GM23338 (cell line): ENCODE data around the gene LGR5. TPM values are rescaled to one million over a fixed set of nuclear protein-coding genes. Genes with fewer than 3 reads are reported as not detected.
A peak's percentile ranks its signal among the peaks of the same experiment; 100 is the strongest.
"Not testable (repeated sequence)": the region's sequence is repeated elsewhere in the genome, so short reads cannot be mapped to it uniquely, and the experiment has no call there.

Experiments
- ATAC-seq: fragments of 200-7000 bp; cut with Tn5 transposase; 3 replicates; pipeline ENCODE4 v1.9.1; 2020
- DNase-seq: peaks from one replicate; pipeline ENCODE4 v3.0.0-alpha.2; 2015; ENCODE audit warnings: low spot score
- H2AFZ ChIP-seq: fragments of 200-600 bp; sonication (generic); 2 replicates; pipeline ENCODE4 v1.8.0; 2016; ENCODE audit warnings: antibody characterized with exemption, mild to moderate bottlenecking, moderate library complexity
- H3F3A ChIP-seq: fragments of 200-600 bp; sonication (generic); replicated peaks from 2 replicates; pipeline ENCODE4 v1.8.0; 2017; ENCODE audit warnings: antibody characterized with exemption, mixed run types, low read depth
- H3K27ac ChIP-seq: fragments of 200-600 bp; sonication (generic); 2 replicates; pipeline ENCODE4 v1.6.1; 2016; ENCODE audit warnings: low read depth
- H3K27me3 ChIP-seq: fragments of 200-600 bp; sonication (generic); 2 replicates; pipeline ENCODE4 v1.8.0; 2016; ENCODE audit warnings: mild to moderate bottlenecking, mixed run types, moderate library complexity; ENCODE audit not compliant: insufficient read depth
- H3K36me3 ChIP-seq: fragments of 200-600 bp; sonication (generic); 2 replicates; pipeline ENCODE4 v1.8.0; 2016; ENCODE audit warnings: mild to moderate bottlenecking; ENCODE audit not compliant: insufficient read depth
- H3K4me1 ChIP-seq: fragments of 200-600 bp; sonication (generic); 2 replicates; pipeline ENCODE4 v1.8.0; 2016; ENCODE audit warnings: mild to moderate bottlenecking, moderate library complexity; ENCODE audit not compliant: insufficient read depth
- H3K4me2 ChIP-seq: fragments of 200-600 bp; sonication (generic); 2 replicates; pipeline ENCODE4 v1.7.1; 2017; ENCODE audit warnings: mixed run types
- H3K4me3 ChIP-seq: fragments of 200-600 bp; sonication (generic); 2 replicates; pipeline ENCODE4 v1.6.1; 2016; ENCODE audit warnings: mixed run types
- H3K79me2 ChIP-seq: fragments of 200-600 bp; sonication (generic); replicated peaks from 2 replicates; pipeline ENCODE4 v1.8.0; 2017; ENCODE audit warnings: mild to moderate bottlenecking; ENCODE audit not compliant: insufficient read depth
- H3K9me2 ChIP-seq: fragments of 200-600 bp; sonication (generic); 2 replicates; pipeline ENCODE4 v1.8.0; 2017; ENCODE audit not compliant: insufficient read depth
- H4K20me1 ChIP-seq: fragments of 200-600 bp; sonication (generic); replicated peaks from 2 replicates; pipeline ENCODE4 v1.8.0; 2017; ENCODE audit warnings: mild to moderate bottlenecking; ENCODE audit not compliant: insufficient read depth
- H3K27ac Mint-ChIP-seq: 2 replicates; pipeline ENCODE4 v1.8.0; 2020; ENCODE audit warnings: inconsistent platforms, mild to moderate bottlenecking, moderate library complexity, mixed read lengths
- H3K27me3 Mint-ChIP-seq: 3 replicates; pipeline ENCODE4 v1.8.0; 2022; ENCODE audit warnings: low read depth, mild to moderate bottlenecking, moderate library complexity, mixed read lengths, inconsistent platforms; ENCODE audit not compliant: insufficient read depth, poor library complexity
- H3K36me3 Mint-ChIP-seq: 3 replicates; pipeline ENCODE4 v1.8.0; 2021; ENCODE audit warnings: low read depth, mild to moderate bottlenecking, inconsistent platforms, moderate library complexity, mixed read lengths
- H3K4me1 Mint-ChIP-seq: 3 replicates; pipeline ENCODE4 v1.8.0; 2020; ENCODE audit warnings: mild to moderate bottlenecking, inconsistent platforms, mixed read lengths
- H3K4me3 Mint-ChIP-seq: 3 replicates; pipeline ENCODE4 v1.8.0; 2021; ENCODE audit warnings: moderate library complexity, mild to moderate bottlenecking, inconsistent platforms, mixed read lengths
- H3K9me3 Mint-ChIP-seq: 3 replicates; pipeline ENCODE4 v1.8.0; 2020; ENCODE audit warnings: moderate library complexity, mild to moderate bottlenecking, inconsistent platforms, mixed read lengths
- CREB1 ChIP-seq: fragments of 250-450 bp; sonication (Bioruptor Pico); IDR thresholded peaks from 2 replicates; pipeline ENCODE4 v1.5.0; 2020; ENCODE audit warnings: low read depth, mild to moderate bottlenecking, moderate library complexity
- EZH2 ChIP-seq: fragments of 200-600 bp; sonication (generic); IDR thresholded peaks from one replicate; pipeline ENCODE4 v1.8.0; 2017; ENCODE audit warnings: antibody characterized with exemption, mild to moderate bottlenecking, low read depth; ENCODE audit not compliant: unreplicated experiment
- NANOG ChIP-seq: IDR thresholded peaks from 2 replicates; pipeline ENCODE4 v1.6.1; 2016; ENCODE audit warnings: antibody characterized with exemption, borderline replicate concordance
- POLR2AphosphoS5 ChIP-seq: IDR thresholded peaks from 2 replicates; pipeline ENCODE4 v1.6.1; 2016; ENCODE audit warnings: antibody characterized with exemption, low read depth
- ZNF114 ChIP-seq: fragments of 250-450 bp; sonication (Bioruptor Pico); IDR thresholded peaks from 2 replicates; pipeline ENCODE4 v1.5.0; 2020; ENCODE audit warnings: mild to moderate bottlenecking, moderate library complexity
- ZNF331 ChIP-seq: fragments of 250-450 bp; sonication (Bioruptor Pico); IDR thresholded peaks from 2 replicates; pipeline ENCODE4 v1.5.0; 2020; ENCODE audit warnings: low read depth, mild to moderate bottlenecking, moderate library complexity
- polyA plus RNA-seq: library from polyadenylated mRNA; unstranded; fragments of >200 nt; fragmentation: Nextera tagmentation; extraction: Ambion mirVana; gene quantifications from 2 replicates; pipeline ENCODE4 v1.2.1, GENCODE V29; 2016
- total RNA-seq: library from RNA; depleted of rRNA; stranded (reverse); fragments of >200 nt; shearing (Covaris generic); gene quantifications from 2 replicates; pipeline ENCODE4 v1.2.3, GENCODE V29; 2014
- TF ChIP-seq, protein P1 (sequence below): fragments of 250-450 bp; sonication (Bioruptor Pico); IDR thresholded peaks from 2 replicates; pipeline ENCODE4 v1.5.0; 2020; ENCODE audit warnings: mild to moderate bottlenecking, moderate library complexity
- TF ChIP-seq, protein P2 (sequence below), 2 experiments: fragments of 200-600 bp in 1 of 2; sonication (generic) in 1 of 2; conservative IDR thresholded peaks; 2 replicates each; pipeline versions ENCODE4 v1.5.1 to v1.6.1; 2016 to 2017; ENCODE audit warnings: antibody characterized with exemption in 2 of 2, low read depth in 2 of 2, mild to moderate bottlenecking in 2 of 2, moderate library complexity in 1 of 2

Gene LGR5
- total and polyA plus RNA-seq, 2 experiments from 2014 or later: 0.17 to 0.26 TPM

DNA sequence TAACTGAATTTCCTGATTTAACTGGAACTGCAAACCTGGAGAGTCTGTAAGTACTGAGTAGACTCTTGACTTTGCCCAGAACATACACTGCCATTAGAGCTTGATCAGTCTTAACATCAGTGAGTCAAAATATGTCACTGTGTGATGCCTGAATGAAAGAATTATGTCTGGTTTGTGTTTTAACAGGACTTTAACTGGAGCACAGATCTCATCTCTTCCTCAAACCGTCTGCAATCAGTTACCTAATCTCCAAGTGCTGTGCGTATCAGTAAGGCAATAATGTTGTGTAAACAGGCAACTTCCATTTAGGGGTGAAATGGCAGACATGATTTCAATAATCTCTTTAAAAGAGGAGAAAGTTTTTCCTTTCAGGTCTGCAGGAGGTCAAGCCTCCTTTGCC, 127.1 kb downstream of the LGR5 start (continued):
- TF ChIP-seq, protein P1, sequence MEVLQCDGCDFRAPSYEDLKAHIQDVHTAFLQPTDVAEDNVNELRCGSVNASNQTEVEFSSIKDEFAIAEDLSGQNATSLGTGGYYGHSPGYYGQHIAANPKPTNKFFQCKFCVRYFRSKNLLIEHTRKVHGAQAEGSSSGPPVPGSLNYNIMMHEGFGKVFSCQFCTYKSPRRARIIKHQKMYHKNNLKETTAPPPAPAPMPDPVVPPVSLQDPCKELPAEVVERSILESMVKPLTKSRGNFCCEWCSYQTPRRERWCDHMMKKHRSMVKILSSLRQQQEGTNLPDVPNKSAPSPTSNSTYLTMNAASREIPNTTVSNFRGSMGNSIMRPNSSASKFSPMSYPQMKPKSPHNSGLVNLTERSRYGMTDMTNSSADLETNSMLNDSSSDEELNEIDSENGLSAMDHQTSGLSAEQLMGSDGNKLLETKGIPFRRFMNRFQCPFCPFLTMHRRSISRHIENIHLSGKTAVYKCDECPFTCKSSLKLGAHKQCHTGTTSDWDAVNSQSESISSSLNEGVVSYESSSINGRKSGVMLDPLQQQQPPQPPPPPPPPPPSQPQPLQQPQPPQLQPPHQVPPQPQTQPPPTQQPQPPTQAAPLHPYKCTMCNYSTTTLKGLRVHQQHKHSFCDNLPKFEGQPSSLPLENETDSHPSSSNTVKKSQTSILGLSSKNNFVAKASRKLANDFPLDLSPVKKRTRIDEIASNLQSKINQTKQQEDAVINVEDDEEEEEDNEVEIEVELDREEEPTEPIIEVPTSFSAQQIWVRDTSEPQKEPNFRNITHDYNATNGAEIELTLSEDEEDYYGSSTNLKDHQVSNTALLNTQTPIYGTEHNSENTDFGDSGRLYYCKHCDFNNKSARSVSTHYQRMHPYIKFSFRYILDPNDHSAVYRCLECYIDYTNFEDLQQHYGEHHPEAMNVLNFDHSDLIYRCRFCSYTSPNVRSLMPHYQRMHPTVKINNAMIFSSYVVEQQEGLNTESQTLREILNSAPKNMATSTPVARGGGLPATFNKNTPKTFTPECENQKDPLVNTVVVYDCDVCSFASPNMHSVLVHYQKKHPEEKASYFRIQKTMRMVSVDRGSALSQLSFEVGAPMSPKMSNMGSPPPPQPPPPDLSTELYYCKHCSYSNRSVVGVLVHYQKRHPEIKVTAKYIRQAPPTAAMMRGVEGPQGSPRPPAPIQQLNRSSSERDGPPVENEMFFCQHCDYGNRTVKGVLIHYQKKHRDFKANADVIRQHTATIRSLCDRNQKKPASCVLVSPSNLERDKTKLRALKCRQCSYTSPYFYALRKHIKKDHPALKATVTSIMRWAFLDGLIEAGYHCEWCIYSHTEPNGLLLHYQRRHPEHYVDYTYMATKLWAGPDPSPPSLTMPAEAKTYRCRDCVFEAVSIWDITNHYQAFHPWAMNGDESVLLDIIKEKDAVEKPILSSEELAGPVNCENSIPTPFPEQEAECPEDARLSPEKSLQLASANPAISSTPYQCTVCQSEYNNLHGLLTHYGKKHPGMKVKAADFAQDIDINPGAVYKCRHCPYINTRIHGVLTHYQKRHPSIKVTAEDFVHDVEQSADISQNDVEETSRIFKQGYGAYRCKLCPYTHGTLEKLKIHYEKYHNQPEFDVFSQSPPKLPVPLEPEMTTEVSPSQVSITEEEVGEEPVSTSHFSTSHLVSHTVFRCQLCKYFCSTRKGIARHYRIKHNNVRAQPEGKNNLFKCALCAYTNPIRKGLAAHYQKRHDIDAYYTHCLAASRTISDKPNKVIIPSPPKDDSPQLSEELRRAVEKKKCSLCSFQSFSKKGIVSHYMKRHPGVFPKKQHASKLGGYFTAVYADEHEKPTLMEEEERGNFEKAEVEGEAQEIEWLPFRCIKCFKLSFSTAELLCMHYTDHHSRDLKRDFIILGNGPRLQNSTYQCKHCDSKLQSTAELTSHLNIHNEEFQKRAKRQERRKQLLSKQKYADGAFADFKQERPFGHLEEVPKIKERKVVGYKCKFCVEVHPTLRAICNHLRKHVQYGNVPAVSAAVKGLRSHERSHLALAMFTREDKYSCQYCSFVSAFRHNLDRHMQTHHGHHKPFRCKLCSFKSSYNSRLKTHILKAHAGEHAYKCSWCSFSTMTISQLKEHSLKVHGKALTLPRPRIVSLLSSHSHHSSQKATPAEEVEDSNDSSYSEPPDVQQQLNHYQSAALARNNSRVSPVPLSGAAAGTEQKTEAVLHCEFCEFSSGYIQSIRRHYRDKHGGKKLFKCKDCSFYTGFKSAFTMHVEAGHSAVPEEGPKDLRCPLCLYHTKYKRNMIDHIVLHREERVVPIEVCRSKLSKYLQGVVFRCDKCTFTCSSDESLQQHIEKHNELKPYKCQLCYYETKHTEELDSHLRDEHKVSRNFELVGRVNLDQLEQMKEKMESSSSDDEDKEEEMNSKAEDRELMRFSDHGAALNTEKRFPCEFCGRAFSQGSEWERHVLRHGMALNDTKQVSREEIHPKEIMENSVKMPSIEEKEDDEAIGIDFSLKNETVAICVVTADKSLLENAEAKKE (CRISPR knock-in tag): no peak
- TF ChIP-seq ZNF114 (CRISPR knock-in tag): no peak
- no peak for TF ChIP-seq POLR2AphosphoS5
- no peak for TF ChIP-seq CREB1
- TF ChIP-seq ZNF331 (CRISPR knock-in tag): no peak
- TF ChIP-seq, protein P2, sequence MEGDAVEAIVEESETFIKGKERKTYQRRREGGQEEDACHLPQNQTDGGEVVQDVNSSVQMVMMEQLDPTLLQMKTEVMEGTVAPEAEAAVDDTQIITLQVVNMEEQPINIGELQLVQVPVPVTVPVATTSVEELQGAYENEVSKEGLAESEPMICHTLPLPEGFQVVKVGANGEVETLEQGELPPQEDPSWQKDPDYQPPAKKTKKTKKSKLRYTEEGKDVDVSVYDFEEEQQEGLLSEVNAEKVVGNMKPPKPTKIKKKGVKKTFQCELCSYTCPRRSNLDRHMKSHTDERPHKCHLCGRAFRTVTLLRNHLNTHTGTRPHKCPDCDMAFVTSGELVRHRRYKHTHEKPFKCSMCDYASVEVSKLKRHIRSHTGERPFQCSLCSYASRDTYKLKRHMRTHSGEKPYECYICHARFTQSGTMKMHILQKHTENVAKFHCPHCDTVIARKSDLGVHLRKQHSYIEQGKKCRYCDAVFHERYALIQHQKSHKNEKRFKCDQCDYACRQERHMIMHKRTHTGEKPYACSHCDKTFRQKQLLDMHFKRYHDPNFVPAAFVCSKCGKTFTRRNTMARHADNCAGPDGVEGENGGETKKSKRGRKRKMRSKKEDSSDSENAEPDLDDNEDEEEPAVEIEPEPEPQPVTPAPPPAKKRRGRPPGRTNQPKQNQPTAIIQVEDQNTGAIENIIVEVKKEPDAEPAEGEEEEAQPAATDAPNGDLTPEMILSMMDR (conservative IDR thresholded peaks at IDR 0.05; ENCODE audit: low read depth in 2 of 2): no peak
- TF ChIP-seq EZH2: no peak

DNA sequence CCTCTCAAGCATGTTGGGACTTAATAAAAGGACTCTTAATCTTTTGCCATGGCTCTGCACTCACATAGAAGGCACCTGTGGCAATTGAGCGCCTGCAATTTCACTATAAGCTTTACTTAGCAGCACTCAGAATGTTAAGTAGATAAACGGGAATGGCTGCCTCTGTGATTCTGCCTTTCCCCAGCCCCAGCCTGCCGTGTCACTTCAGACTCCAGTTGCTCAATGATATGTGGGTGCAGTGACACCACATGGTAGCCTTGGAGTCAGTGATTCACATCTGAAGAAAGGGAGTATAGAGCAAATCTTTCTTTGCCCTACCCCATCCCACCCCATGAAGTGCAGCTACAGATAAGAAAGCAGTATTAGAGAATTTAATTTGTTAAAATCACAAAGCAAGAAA, 127.9 kb downstream of the LGR5 start:
- peaks cover 4% of the 10 kb centered on the region for H3K27me3 Mint-ChIP-seq
- no peaks in the 10 kb centered on the region for H4K20me1 ChIP-seq
- no peaks in the 10 kb centered on the region for H3K27me3 ChIP-seq
- peak overlapping the region; percentile 89; the same call in 1 of the 2 replicates for H2AFZ ChIP-seq
- peaks cover 11% of the 10 kb centered on the region for H3K4me1 Mint-ChIP-seq
- no peak overlapping the region for H3K27ac ChIP-seq
- H3K79me2 ChIP-seq: no peaks in the 10 kb centered on the region
- no peaks in the 10 kb centered on the region for H3K9me2 ChIP-seq
- H3K4me2 ChIP-seq: no peak overlapping the region
- TF ChIP-seq, protein P2 (conservative IDR thresholded peaks at IDR 0.05; ENCODE audit: low read depth in 2 of 2): peak in 1 of 2 experiments; percentile 48; a peak in 2 of 4 replicates
- TF ChIP-seq NANOG: no peak
- H3F3A ChIP-seq: no peaks in the 10 kb centered on the region
- DNase-seq (peak; percentile 26), ATAC-seq (peak; percentile 65)
- peak overlapping the region; percentile 37; the same call in 1 of the 2 replicates for H3K27ac Mint-ChIP-seq
- H3K4me3 Mint-ChIP-seq: no peak overlapping the region
- no peaks in the 10 kb centered on the region for H3K9me3 Mint-ChIP-seq
- no peaks in the 10 kb centered on the region for H3K36me3 Mint-ChIP-seq
- H3K4me3 ChIP-seq: no peak overlapping the region
- no peaks in the 10 kb centered on the region for H3K4me1 ChIP-seq
- no peaks in the 10 kb centered on the region for H3K36me3 ChIP-seq

DNA sequence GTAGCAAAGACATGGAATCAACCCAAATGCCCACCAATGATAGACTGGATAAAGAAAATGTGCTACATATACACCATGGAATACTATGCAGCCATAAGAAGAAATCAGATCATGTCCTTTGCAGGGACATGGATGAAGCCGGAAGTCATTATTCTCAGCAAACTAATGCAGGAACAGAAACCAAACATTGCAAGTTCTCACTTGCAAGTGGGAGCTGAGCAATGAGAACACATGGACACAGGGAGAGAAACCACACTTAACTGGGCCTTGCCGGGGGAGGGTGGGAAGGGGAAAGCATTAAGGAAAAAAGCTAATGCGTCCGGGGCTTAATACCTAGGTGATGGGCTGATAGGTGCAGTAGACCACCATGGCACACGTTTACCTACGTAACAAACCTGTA, 130.3 kb downstream of the LGR5 start:
- H3K4me1 Mint-ChIP-seq, H3K4me3 Mint-ChIP-seq, H4K20me1 ChIP-seq, H3K27ac ChIP-seq, H3K9me2 ChIP-seq, H3K79me2 ChIP-seq, H3K9me3 Mint-ChIP-seq, ATAC-seq, H3K36me3 Mint-ChIP-seq, H3K36me3 ChIP-seq, DNase-seq, H3K4me1 ChIP-seq, H3K27me3 ChIP-seq, H3K4me3 ChIP-seq, H2AFZ ChIP-seq, H3F3A ChIP-seq, H3K4me2 ChIP-seq, H3K27ac Mint-ChIP-seq, H3K27me3 Mint-ChIP-seq: not testable (repeated sequence)
